HG02588 (cell line): ENCODE measurements around the gene QRFPR.
"Not testable (repeated sequence)": the region's sequence is repeated elsewhere in the genome, so short reads cannot be mapped to it uniquely, and the experiment has no call there.

ENCODE experiments used
- ATAC-seq: cut with Tn5 transposase; IDR thresholded peaks from one replicate; pipeline ENCODE4 v1.9.1; 2021; ENCODE audit warnings: mild to moderate bottlenecking, moderate library complexity; ENCODE audit not compliant: unreplicated experiment

The QRFPR gene

DNA sequence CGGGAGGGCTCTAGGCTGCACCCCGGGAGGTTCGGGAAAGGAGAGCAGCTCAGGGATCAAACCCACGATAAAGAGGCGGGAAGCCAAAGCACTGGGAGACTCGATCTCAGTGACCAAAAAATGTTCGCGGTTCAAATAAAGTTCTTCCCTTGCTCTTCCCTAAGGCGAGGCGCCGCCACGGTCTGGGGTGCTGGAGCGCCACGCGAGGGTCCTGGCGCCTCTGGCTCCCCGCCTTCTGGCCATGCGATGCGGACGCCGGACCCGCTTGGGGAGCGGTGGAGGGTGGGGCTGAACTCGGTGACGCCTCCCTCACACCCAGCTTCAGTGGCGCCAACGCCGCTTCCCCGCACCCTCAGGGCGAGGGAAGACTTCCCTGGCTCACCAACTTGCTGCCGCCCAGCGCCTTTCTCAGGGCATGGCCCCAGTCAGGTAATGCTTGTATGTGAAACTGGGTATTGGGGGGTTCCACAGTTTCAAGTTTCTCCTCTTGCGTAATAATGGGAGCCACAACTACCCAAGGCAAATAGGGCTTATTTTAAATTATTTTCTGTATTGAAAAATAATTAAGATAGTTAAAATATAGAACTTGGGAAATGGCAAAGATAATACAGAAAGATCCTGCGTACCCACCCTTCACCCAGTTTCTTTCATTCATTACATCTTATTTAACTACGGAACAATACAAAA lies at the start of gene QRFPR:
QRFPR (minus strand) TSS at position 243 of the 687 bp plus-strand sequence. CDS start 371 bp downstream, outside the sequence.
- ATAC-seq = no peak

GRCh38 chr4:121428721-121429120 lies 47.9 kb upstream of the QRFPR start:
- no peak for ATAC-seq

DNA sequence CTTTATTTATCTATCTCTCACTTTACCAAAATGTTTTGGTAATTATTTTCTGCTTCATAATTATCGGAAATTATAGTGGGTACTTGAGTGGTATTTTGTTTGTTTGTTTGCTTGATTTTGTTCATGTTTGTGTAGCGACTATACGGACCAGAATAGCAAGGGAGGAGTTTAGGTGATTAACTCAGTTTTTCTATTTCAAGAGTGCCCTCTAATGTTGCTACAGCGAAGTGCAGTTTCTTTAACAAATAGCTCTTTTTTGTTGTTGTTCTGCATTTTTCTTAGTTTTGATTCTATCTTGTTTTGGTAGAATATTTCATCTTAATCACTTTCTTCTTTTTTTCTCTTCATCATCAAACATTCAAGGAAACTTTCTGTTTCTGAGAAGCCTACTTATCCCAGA lies 40.8 kb upstream of the QRFPR start:
- ATAC-seq = no peak

DNA sequence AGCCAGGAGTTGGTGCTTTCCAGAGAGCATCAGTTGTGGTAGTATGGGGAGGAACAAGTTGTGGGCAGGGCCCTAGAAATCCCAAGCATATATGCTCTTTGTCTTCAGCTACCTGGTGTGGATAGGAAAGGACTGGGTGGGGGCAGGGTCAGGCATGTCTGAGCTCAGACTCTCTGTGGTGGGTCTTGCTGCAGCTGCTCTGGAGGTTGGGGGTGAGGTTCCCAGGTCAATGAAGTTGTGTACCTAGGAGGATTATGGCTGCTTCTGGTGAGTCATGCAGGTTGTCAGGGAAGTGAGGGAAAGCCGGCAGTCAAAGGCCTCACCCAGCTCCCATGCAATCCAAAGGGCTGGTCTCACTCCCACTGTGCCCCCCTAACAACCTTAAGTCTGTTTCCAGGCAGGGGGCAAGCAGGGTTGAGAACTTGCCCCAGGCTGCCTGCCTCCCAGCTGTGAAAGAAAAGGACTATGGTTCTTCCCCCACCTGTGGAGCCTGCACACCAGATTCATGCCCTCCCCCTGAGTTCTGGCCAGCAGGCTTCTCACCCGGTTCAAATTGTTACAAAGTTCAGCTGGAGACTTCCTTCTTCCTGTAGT lies 30.4 kb upstream of the QRFPR start:
- ATAC-seq = no peak

DNA sequence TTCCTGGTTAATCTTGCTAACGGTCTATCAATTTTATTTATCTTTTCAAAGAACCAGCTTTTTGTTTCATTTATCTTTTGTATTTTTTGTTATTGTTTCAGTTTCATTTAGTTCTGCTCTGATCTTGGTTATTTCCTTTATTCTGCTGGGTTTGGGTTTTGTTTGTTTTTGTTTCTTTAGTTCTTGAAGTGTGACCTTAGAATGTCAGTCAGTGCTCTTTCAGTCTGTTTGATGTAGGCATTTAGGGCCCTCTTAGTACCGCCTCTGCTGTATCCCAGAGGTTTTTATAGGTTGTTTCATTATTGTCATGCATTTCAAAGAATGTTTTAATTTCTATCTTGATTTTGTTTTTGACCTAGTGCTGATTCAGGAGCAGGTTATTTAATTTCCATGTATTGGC lies 27.7 kb upstream of the QRFPR start:
- ATAC-seq = not testable (repeated sequence)

GRCh38 chr4:121400632-121401031 lies 19.8 kb upstream of the QRFPR start:
- ATAC-seq = no peak

DNA sequence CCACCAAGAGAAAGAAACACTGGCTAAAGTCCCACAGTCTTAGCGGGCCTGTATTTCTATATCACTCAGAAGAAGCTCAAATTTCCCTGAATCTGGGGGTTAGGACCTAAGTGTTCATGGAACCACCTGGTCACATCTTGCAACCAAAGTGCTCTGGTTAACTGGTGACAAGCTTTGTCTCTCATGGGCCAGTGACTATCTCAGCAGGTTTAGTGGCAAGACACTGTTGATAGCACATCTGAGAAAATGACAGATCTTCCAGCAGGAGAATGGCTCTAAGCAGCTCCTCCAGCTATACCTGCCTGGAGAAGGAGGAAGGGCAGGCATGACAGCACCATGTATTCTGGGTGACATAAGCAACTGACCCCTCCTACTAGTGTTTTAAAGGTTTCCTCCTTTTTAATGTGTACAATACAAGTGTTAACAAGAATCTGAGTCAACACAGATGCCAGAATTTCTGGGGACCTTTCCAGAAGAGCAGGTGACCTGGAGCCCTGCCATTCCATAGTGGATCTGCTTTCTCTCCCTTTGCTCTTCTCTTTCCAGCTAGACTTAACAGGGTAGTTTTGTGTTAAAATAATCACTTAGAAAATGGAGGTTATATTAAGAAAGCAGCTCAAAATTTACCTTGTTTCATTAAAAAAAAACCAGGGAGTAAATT lies 17.3 kb upstream of the QRFPR start:
- ATAC-seq = no peak

DNA sequence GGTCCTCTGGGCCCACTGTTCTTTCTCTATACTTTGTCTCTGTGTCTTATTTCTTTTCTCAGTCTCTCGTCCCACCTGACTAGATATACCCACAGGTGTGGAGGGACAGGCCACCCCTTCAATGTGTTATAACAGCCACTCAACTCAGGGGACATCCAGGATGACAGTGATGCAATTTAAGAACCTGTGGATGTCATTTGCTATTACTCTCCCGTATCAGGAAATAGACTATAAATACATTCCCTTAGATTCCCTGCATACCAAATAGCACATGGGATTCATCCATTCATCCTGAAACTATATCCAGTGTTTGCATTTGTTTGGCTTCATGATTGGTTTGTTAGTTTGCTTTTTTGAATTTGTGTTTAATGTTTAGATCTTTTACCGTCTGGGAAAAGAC lies 16.6 kb upstream of the QRFPR start:
- no peak for ATAC-seq

DNA sequence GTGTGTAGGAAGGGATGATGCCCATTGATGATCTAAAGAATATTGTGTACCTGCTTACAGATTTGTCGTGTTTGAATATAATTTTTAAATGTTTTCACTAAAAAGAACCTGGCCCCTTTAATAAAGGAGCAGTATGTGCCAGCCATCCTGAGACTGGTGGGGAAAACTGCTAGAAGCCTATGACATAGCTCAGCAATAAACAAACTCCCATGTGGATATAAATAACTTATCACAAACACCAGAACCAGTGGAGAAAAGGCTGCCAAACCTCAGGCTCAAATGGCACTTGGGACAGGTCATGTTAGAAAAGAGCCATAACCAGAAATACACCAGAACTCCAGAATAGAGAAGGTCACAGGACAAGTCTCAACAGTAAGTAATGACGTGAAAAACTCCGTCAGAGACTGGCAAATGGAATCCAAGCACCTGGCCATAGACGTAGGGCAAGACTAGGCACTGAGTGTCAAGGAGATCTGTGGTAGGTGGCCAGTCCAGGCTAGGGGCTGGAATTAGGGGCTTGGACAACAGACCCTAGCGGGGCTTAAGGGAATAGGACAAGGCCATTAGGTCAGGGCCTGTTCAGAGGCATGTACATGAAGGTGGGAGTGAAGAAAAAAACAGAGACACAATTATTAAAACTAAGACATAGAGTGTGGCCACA lies 11.7 kb upstream of the QRFPR start:
- ATAC-seq = no peak

DNA sequence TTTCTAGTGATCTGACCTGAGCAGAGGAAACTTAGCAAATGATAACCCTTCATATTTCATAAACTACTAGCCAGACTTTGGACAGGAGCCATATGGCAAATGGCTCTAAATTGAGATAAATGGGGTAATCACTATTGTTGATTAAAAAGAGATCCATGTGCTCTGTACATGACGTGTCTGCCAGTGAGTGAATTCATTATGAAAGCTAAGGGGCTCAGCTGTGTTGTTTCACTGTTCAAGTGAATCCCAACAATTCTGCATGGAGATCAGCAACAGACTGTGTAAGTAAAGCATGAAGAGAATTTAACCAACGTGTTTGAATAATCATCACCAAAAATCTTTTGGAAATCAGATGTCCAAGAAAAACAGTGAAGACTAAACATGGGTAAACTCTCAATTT lies 9.5 kb upstream of the QRFPR start:
- ATAC-seq = no peak

- ATAC-seq = no peak
Observed at GRCh38 chr4:121379276-121379675, 1.5 kb downstream of the QRFPR start.

DNA sequence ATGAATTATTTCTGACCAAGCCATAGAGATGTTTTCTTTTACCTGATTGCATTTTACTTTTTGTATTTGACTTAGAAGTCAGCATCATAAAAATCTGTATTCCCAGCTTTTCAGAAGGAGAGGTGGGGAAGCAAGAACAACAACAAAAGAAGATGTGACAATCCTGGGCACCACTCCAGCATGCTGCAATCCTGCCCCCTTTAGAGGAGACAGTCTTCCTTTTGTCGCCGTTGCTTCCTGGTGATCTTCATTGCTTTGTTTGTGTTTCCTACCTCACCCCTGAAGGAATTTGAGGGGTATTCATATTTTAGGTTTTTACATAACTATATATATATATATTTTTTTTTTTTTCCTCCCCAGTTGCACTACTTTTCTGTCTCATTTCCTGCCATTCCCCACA lies 3.7 kb downstream of the QRFPR start:
- no peak for ATAC-seq

GRCh38 chr4:121376556-121376955 lies 4.3 kb downstream of the QRFPR start:
- ATAC-seq = no peak

DNA sequence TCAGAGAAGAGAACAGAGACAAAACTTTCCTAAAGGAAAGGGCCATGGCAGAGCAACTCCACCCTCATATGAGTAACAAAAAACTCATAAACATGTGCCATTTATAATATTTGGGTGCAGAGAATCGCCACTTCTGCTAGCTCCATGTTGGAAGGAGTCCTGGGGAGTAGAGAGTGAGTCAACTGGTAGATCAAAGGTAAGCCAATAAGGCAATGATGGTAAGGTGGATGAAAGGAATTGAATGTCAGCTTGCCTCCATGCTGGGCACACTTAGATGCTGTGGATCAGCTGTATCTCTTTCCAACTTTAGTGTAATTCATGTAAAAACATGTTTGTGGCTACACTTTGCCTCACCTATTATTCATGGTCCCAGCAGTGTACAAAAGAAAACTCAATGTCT lies 4.7 kb downstream of the QRFPR start:
- no peak for ATAC-seq

DNA sequence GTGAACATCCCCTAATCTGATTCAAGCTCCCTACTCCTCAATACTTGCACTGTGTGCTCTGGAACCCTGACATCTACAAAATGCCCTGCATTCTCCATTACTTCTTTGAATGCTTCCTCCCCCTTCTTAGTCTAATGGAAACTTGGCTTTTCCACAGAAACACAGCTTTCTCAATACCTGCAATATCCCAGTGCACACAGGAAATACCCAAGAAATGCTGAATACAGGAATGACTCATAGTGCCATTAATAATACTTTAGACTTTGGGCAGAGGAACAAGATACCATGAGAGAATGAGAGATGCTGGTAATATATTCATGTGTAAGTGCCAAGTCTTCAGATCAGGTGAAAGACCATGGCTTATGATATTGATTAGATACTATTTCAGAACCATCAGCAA lies 5.6 kb downstream of the QRFPR start:
- no peak for ATAC-seq

DNA sequence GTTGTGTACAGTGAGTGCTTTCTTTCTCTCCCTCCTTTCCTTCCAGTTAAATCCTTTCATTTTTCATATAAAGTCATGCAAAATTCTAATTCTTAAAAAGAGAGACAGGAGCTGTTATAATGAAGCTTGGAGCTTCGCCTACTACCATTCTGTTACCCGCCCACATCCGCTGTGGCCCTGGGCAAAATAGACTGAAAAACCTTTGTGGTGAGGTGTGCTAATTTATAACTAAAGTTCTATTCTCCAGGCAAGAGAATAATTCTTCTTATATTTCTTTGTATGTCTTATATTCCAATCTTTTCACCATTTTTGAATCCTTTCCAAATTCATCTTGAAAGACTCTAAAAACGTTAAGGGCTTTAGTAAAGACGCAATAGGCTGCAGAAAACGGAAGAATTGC lies 7.0 kb downstream of the QRFPR start:
- no peak for ATAC-seq

DNA sequence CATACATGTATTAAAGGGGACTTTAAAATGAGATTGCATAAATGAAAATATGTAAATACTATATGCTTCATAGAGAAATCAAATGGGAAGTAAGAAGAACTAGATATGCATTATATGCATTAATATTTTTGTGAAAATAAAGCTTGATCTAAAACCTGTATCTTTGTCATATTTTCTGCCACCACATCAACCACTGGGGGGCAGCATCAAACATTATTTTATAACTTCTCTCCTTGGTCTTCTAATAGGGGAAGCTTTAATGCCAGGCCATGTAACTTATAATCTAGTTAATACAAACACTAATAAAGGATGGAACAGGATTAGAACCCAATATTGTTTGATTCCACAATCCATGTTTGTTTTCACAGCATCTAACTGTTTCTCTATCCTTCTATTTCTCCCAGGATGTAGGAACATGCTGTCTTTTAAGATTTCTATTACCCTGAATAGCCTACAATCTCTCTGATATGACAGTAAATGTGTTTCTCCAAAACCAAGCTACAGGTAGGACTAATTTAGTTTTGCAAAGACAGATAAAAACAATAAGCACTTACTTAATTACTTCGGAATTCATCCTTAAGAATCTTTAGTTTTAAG lies 10.0 kb downstream of the QRFPR start:
- ATAC-seq = no peak

- no peak for ATAC-seq
Observed at GRCh38 chr4:121360495-121360894, 20.3 kb downstream of the QRFPR start.

- no peak for ATAC-seq
Observed at GRCh38 chr4:121358473-121358872, 22.3 kb downstream of the QRFPR start.

GRCh38 chr4:121353213-121353612 lies 27.6 kb downstream of the QRFPR start:
- ATAC-seq = no peak

DNA sequence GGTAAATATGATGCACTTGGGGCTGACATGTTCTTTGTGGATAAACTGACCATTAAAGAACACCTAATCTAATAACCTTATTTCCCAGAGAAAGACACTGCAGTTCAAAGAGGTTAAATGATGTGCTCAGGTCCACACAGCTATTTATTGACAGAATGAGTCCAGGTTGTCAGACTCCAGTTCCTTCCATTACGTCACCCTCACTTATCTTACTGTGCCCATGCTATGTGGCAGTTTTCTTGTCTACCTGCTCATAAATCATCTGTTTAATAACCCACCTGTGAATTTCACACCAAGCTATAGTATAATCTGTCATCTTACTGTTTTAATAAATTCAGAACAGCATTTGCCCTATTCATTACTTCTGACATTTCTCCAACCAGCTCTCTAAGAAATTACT lies 36.7 kb downstream of the QRFPR start:
- ATAC-seq = no peak
